Measurements from ENCODE around the gene PTCH2.
"Not testable (repeated sequence)": the region's sequence is repeated elsewhere in the genome, so short reads cannot be mapped to it uniquely, and the experiment has no call there.

PTCH2 gene

DNA sequence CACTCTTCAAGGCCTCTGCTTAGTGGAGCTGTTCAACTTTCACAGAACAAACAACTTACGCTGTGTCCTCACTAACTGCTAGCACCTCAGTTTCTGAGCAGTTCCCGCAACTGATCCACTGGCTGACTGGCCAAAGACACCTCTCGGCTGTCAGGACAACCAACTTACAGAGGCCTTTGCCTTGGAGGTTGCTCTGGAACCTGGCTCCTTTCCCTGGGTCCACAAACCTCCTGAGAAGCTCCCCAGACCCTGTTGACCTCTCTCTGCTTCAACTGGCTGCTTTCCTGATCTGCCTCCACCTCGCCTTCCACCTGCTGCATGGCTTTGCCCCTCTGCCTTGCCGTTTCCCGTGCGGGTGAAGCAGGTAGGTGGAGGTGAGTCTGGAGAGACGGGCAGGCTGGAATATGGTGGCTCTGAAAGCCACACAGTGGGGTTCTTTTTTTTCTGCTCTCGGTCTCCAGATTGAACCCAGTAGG lies 21.8 kb downstream of the PTCH2 start:
- DNase-seq (ENCODE audit: insufficient read length, low spot score) (no peak), FAIRE-seq (no peak)
- TF ChIP-seq SPI1 (IDR thresholded peaks at IDR 0.05; ENCODE audit: low read depth, low read length) (no peak), POU2F2 (IDR thresholded peaks at IDR 0.05; ENCODE audit: low read depth, low read length) (no peak), PAX5 (IDR thresholded peaks at IDR 0.05; ENCODE audit: insufficient read depth, low read length, severe bottlenecking) (no peak), POLR2AphosphoS5 (IDR thresholded peaks at IDR 0.05; ENCODE audit: low read depth, low read length) (no peak), POLR2A (IDR thresholded peaks at IDR 0.05; ENCODE audit: low read depth, low read length) (no peak), TAF1 (IDR thresholded peaks at IDR 0.05; ENCODE audit: low read depth, low read length) (no peak)

GRCh38 chr1:44820328-44821239 lies 22.5 kb downstream of the PTCH2 start:
- DNase-seq (ENCODE audit: insufficient read length, low spot score): no peak
- TF ChIP-seq POLR2A (IDR thresholded peaks at IDR 0.05; ENCODE audit: low read depth, low read length) (no peak), POU2F2 (IDR thresholded peaks at IDR 0.05; ENCODE audit: low read depth, low read length) (no peak), SPI1 (IDR thresholded peaks at IDR 0.05; ENCODE audit: low read depth, low read length) (no peak), POLR2AphosphoS5 (IDR thresholded peaks at IDR 0.05; ENCODE audit: low read depth, low read length) (no peak), PAX5 (IDR thresholded peaks at IDR 0.05; ENCODE audit: insufficient read depth, low read length, severe bottlenecking) (no peak), TAF1 (IDR thresholded peaks at IDR 0.05; ENCODE audit: low read depth, low read length) (no peak)
- FAIRE-seq: no peak

DNA sequence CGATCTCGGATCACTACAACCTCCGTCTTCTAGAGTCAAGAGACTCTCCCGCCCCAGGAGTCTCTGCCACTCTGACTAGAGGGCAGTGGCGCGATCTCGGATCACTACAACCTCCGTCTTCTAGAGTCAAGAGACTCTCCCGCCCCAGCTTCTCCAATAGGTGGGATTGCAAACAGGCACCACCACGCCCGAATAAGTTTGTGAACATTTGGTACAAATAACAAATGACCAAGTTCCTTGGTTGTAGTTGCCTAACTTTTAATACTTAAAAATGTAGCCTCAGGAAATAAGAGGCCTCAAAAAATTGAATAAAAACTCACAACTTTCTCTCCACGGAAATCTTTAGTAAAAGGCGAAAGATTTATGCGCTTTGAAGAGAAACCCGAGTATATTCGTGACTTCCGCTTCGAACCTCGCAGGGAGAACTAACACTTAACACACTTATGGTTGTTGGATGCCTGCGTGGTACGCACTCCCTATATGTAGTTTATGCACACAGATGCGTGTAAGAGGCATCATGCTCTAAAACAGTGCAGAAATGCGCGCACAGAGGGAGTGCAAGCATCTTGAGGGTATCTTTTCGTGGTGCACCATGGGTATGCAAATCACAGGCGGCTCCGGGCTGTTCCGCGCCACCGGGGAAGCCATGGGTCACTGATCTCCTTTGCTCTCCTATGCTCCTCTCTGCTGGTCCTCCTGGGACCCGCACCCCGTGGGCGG lies 23.3 kb downstream of the PTCH2 start:
- FAIRE-seq (peak; percentile 97), DNase-seq (ENCODE audit: insufficient read length, low spot score) (peak; percentile 79)
- TF ChIP-seq SPI1 (IDR thresholded peaks at IDR 0.05; ENCODE audit: low read depth, low read length) (peak; percentile 75), POLR2A (IDR thresholded peaks at IDR 0.05; ENCODE audit: low read depth, low read length) (peak; percentile 100), PAX5 (IDR thresholded peaks at IDR 0.05; ENCODE audit: insufficient read depth, low read length, severe bottlenecking) (peak; percentile 56), POU2F2 (IDR thresholded peaks at IDR 0.05; ENCODE audit: low read depth, low read length) (peak; percentile 100), POLR2AphosphoS5 (IDR thresholded peaks at IDR 0.05; ENCODE audit: low read depth, low read length) (peak; percentile 100), TAF1 (IDR thresholded peaks at IDR 0.05; ENCODE audit: low read depth, low read length) (peak; percentile 69)

GRCh38 chr1:44819196-44819607 lies 23.9 kb downstream of the PTCH2 start:
- DNase-seq (ENCODE audit: insufficient read length, low spot score): no peak
- no peak for FAIRE-seq
- no peak for TF ChIP-seq POU2F2 (IDR thresholded peaks at IDR 0.05; ENCODE audit: low read depth, low read length)
- no peak for TF ChIP-seq TAF1 (IDR thresholded peaks at IDR 0.05; ENCODE audit: low read depth, low read length)
- TF ChIP-seq SPI1 (IDR thresholded peaks at IDR 0.05; ENCODE audit: low read depth, low read length): no peak
- no peak for TF ChIP-seq POLR2A (IDR thresholded peaks at IDR 0.05; ENCODE audit: low read depth, low read length)
- no peak for TF ChIP-seq PAX5 (IDR thresholded peaks at IDR 0.05; ENCODE audit: insufficient read depth, low read length, severe bottlenecking)
- no peak for TF ChIP-seq POLR2AphosphoS5 (IDR thresholded peaks at IDR 0.05; ENCODE audit: low read depth, low read length)

DNA sequence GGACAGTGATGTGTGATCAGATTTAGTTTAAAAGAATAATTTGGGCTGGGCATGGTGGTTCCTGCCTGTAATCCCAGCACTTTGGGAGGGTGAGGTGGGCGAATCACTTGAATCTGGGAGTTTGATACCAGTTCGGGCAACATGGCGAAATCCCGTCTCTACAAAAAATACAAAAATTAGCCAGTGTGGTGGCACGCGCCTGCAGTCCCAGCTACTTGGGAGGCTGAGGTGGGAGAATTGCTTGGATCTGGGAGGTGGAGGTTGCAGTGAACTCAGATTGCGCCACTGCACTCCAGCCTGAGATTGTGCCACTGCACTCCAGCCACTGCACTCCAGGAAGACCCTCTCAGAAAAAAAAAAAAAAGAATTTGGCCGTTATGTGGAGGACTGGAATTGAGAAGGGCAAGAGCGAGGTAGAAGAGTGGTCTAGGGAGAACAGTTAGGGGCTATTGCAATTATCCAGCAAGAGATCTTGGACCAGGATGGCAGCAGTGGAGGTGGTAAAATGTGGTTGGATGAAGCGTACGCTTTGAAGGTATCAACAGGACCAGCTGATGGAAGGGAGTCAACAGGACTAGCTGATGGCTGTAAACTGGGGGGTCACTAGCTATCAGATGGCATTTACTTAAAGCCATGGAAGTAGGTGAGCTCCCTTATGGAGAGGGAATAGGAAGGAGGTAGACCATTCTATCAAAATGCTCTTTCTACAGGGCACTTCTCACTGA lies 25.1 kb downstream of the PTCH2 start:
- DNase-seq (ENCODE audit: insufficient read length, low spot score) (no peak), FAIRE-seq (no peak)
- TF ChIP-seq POLR2A (IDR thresholded peaks at IDR 0.05; ENCODE audit: low read depth, low read length): no peak
- TF ChIP-seq POU2F2 (IDR thresholded peaks at IDR 0.05; ENCODE audit: low read depth, low read length): no peak
- no peak for TF ChIP-seq PAX5 (IDR thresholded peaks at IDR 0.05; ENCODE audit: insufficient read depth, low read length, severe bottlenecking)
- TF ChIP-seq TAF1 (IDR thresholded peaks at IDR 0.05; ENCODE audit: low read depth, low read length): no peak

DNA sequence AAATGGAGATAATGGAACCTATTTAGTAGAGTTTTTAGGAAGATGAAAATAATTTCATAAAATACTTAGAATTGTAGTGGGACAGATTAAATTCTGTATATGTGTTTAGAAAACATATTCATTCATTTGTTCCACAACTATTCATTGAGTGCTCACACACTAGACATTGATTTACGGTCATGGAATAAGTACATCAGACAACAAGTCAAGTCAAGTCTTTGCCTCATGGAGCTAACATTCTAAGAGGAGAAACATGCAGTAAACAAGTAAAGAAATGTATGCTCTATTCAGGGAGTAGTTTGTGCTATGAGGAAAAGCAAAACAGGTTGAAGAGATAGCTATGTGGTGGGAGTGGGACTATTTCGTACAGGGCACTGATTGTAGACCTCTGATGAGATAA lies 25.7 kb downstream of the PTCH2 start:
- no peak for FAIRE-seq
- TF ChIP-seq SPI1 (IDR thresholded peaks at IDR 0.05; ENCODE audit: low read depth, low read length) (no peak), POU2F2 (IDR thresholded peaks at IDR 0.05; ENCODE audit: low read depth, low read length) (no peak), POLR2A (IDR thresholded peaks at IDR 0.05; ENCODE audit: low read depth, low read length) (no peak), PAX5 (IDR thresholded peaks at IDR 0.05; ENCODE audit: insufficient read depth, low read length, severe bottlenecking) (no peak), POLR2AphosphoS5 (IDR thresholded peaks at IDR 0.05; ENCODE audit: low read depth, low read length) (no peak)
- no peak for DNase-seq (ENCODE audit: insufficient read length, low spot score)

DNA sequence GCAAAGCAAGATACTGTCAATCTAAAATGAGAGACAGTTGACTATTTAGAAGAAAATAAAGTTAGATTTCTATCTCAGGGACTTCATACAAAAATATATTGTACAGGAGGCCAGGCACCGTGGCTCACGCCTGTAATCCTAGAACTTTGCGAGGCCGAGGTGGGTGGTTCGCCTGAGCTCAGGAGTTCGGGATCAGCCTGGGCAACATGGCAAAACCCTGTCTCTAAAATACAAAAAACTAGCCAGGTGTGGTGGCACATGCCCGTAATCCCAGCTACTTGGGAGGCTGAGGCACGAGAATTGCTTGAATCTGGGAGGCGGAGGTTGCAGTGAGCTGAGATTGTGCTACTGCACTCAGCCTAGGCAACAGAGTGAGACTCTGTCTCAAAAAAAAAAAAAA lies 27.1 kb downstream of the PTCH2 start:
- not testable (repeated sequence) for DNase-seq (ENCODE audit: insufficient read length, low spot score); FAIRE-seq

DNA sequence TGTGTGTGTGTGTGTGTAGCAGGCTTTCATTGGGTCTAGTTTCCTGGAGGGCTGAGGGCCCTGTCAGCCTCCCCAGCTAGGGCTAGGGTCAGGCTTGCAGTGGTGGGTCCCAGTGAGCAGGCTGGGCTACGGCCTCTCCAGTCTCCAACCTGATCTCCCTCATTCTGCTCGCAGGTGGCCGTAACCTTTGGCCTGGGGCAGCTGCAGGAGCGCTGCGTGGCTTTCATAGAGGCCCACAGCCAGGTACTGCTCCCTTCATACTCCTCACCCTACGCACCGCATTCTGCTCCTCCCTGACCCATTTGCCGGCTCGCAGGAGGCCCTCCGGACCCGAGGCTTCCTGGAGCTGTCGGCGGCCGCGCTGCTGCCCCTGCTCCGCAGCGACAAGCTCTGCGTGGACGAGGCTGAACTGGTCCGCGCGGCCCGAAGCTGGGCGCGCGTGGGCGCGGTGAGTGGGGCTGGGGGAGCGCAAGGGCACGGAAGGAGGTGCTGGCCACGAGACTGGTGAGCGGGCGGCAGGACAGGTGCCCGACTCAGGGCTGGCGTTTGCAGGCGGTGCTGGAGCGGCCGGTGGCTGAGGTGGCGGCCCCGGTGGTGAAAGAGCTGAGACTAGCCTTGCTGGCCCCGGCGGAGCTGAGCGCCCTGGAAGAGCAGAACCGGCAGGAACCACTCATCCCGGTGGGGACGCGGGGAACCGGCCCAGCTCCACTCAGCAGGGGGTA lies 30.1 kb downstream of the PTCH2 start:
- DNase-seq (ENCODE audit: insufficient read length, low spot score) (no peak), FAIRE-seq (no peak)
- TF ChIP-seq POLR2A (IDR thresholded peaks at IDR 0.05; ENCODE audit: low read depth, low read length): no peak
- no peak for TF ChIP-seq POLR2AphosphoS5 (IDR thresholded peaks at IDR 0.05; ENCODE audit: low read depth, low read length)
- no peak for TF ChIP-seq SPI1 (IDR thresholded peaks at IDR 0.05; ENCODE audit: low read depth, low read length)
- TF ChIP-seq PAX5 (IDR thresholded peaks at IDR 0.05; ENCODE audit: insufficient read depth, low read length, severe bottlenecking): no peak
- TF ChIP-seq POU2F2 (IDR thresholded peaks at IDR 0.05; ENCODE audit: low read depth, low read length): no peak
- no peak for TF ChIP-seq TAF1 (IDR thresholded peaks at IDR 0.05; ENCODE audit: low read depth, low read length)

Data from GM12891 (cell line).